ENCODE results near the gene MARS1. TPM values are rescaled to one million over a fixed set of nuclear protein-coding genes. Genes with fewer than 3 reads are reported as not detected.
A peak's percentile ranks its signal among the peaks of the same experiment; 100 is the strongest.

The MARS1 gene
- total and polyA plus RNA-seq, 7 donors = 41.2 to 97.4 (median 83.6) TPM

DNA sequence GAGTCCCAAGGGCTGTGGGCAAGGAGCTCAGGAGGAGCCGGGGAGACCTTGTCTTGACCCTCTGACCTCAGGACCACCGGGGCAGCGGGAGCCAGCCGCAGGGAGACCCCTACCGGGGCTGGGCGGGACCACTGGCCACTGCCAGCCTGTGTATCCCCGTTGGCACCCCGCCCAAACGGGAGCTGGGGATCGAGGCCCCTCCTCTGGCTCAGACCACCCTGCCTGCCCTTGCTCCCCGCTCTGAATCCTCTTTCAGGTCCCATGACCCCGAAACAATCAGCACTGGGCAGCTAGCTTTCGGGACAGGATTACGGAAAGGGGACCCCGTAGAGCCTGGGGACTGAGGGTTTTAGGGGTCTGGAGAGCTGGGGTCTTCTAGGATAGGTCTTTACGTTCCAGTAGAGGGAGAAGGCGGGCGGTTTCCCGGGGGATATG, 27.0 kb upstream of the MARS1 start:
- ATAC-seq = no peak
- Histone ChIP-seq H3K27me3 (ENCODE audit: insufficient read depth in 3 of 3, low read length in 2 of 3) (peaks cover 0 to 8% (median 6%) of the 10 kb centered on the region in 3 donors), H3K9me3 (no peaks in the 10 kb centered on the region), H3K36me3 (ENCODE audit: insufficient read depth in 1 of 2, low read depth in 1 of 2) (no peaks in the 10 kb centered on the region), H3K4me3 (peak overlapping the region; percentile 77), H3K4me1 (peaks cover 25% of the 10 kb centered on the region), H3K27ac (no peak overlapping the region)
- TF ChIP-seq, protein P1, sequence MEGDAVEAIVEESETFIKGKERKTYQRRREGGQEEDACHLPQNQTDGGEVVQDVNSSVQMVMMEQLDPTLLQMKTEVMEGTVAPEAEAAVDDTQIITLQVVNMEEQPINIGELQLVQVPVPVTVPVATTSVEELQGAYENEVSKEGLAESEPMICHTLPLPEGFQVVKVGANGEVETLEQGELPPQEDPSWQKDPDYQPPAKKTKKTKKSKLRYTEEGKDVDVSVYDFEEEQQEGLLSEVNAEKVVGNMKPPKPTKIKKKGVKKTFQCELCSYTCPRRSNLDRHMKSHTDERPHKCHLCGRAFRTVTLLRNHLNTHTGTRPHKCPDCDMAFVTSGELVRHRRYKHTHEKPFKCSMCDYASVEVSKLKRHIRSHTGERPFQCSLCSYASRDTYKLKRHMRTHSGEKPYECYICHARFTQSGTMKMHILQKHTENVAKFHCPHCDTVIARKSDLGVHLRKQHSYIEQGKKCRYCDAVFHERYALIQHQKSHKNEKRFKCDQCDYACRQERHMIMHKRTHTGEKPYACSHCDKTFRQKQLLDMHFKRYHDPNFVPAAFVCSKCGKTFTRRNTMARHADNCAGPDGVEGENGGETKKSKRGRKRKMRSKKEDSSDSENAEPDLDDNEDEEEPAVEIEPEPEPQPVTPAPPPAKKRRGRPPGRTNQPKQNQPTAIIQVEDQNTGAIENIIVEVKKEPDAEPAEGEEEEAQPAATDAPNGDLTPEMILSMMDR (IDR thresholded peaks at IDR 0.05) = no peak
- no peak for DNase-seq
- WGBS, 3 donors = 3 to 4% (median 4%) methylated on average over 18 to 19 of the region's 19 CpGs
- intact Hi-C loops (cut with DNase I) = loop anchor here (5.0 to 10.0 kb wide), 3 partner anchors 161 to 246 kb away; partner anchors contain the start of gene NXPH4 (in 1 of the 2)

DNA sequence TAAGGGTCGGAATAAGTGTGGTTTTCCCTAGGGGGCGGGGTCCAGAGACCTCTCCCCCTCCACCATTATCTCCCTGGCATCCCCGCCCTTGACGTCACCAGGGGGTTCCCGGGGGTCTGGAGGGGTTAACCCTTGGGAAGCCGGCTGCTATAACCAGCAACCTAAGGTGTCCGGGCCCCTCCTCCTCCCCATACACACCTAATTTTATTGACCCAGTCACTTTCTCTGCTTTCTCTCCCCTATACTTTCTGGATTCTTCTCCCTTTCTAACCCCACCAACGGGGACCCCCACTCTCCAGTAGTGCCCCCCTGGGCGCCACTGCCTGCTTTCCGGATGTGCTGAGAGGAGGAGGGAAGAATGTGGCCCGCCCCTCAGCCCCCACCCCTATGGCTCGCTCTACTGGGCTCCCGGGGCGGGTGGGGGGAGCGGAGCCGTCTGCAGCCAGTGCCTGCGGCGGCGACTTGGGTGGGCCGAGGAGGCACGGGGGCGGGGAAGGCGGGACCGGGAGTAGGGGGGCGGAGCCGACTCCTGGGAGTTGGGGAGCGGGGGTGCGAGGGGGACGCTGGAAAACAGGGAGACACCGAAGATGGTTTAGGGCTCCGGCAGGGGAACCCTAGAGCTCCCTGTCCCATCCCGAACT, 26.5 kb upstream of the MARS1 start:
- Histone ChIP-seq H3K4me1 (peaks cover 20% of the 10 kb centered on the region), H3K4me3 (peak overlapping the region; percentile 77), H3K27ac (no peak overlapping the region), H3K27me3 (ENCODE audit: insufficient read depth in 3 of 3, low read length in 2 of 3) (peaks cover 0 to 8% (median 6%) of the 10 kb centered on the region in 3 donors), H3K36me3 (ENCODE audit: insufficient read depth in 1 of 2, low read depth in 1 of 2) (no peaks in the 10 kb centered on the region), H3K9me3 (no peaks in the 10 kb centered on the region)
- peak in 1 of 4 donors; percentile 35 for ATAC-seq
- TF ChIP-seq, protein P1 (IDR thresholded peaks at IDR 0.05) = no peak
- WGBS, 3 donors = 1 to 2% (median 1%) methylated on average over 29 to 32 of the region's 32 CpGs
- DNase-seq = peak; percentile 58 to 73
- intact Hi-C loops (cut with DNase I) = loop anchor here (5.0 to 10.0 kb wide), 3 partner anchors 161 to 247 kb away; partner anchors contain the start of gene NXPH4 (in 1 of the 2)

DNA sequence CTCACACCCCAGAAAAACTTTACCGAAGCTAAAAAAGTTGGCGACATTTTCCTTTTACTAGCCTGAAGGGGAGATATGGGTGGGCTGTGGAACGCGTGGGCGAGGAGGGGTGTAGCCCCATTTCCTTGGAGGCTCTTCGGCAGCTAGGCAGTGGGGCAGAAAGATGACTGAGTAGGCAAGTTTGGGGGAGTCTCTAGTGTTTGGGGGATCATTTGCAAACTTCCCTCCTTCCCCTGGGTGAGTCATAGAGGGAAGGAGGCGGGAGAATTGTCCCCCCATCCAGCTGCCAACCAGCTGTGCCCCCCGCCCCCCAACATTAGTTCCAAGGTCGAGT, 26.0 kb upstream of the MARS1 start:
- Histone ChIP-seq H3K4me1 (peaks cover 20% of the 10 kb centered on the region), H3K9me3 (no peaks in the 10 kb centered on the region), H3K4me3 (peak overlapping the region; percentile 77), H3K36me3 (ENCODE audit: insufficient read depth in 1 of 2, low read depth in 1 of 2) (no peaks in the 10 kb centered on the region), H3K27me3 (ENCODE audit: insufficient read depth in 3 of 3, low read length in 2 of 3) (peaks cover 0 to 8% (median 6%) of the 10 kb centered on the region in 3 donors), H3K27ac (peak overlapping the region; percentile 72)
- intact Hi-C loops (cut with DNase I) = loop anchor here (5.0 to 10.0 kb wide), 3 partner anchors 160 to 247 kb away; partner anchors contain the start of gene NXPH4 (in 1 of the 2)
- 0% methylated on average over 6 to 9 of the region's 9 CpGs for WGBS, 3 donors
- DNase-seq = no peak
- TF ChIP-seq, protein P1 (IDR thresholded peaks at IDR 0.05) = no peak
- peak in 1 of 4 donors; percentile 1 for ATAC-seq

DNA sequence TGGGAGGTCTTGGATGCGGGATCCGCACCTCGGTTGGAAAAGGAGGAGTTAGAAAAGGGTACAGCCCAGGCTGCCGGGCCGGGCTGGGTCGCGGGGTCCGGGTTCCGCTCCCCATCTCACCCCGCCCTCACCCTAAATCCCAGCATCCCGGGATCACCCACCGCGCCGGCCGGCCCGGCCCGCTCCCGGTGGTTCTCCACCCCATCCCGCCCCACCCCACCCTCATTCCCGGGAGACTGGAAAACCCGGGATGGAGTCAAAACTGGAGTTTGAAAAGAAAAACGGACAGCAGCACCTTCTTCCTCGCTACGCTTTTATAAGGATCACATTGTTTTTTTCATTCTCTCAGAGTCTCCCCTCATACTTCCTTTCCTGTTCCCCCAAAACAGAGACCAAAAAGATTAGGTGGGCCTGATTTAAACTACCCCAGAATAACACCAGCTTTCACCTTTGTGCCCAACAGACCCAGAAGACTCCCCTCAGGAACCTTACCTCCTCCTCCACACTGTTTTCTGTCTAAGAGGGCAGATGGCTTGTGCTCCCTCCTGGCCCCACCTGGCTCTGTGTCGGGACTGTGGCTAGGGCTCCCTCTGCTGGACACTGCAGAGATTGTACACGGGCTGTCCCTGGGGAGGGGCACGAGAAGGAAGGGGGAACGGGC, 25.5 kb upstream of the MARS1 start:
- ATAC-seq = peak; percentile 81 to 86 (median 84)
- 0 to 1% (median 1%) methylated on average over 20 to 28 of the region's 28 CpGs for WGBS, 3 donors
- peak; percentile 87 to 91 for DNase-seq
- intact Hi-C loops (cut with DNase I) = loop anchor here (5.0 to 10.0 kb wide), 3 partner anchors 160 to 248 kb away; partner anchors contain the start of gene NXPH4 (in 1 of the 2)
- TF ChIP-seq, protein P1 (IDR thresholded peaks at IDR 0.05) = peak; percentile 85
- no peaks in the 10 kb centered on the region for H3K36me3 ChIP-seq (ENCODE audit: insufficient read depth in 1 of 2, low read depth in 1 of 2)
- H3K9me3 ChIP-seq = no peaks in the 10 kb centered on the region
- H3K27ac ChIP-seq = peak overlapping the region; percentile 72
- peak overlapping the region; percentile 77 for H3K4me3 ChIP-seq
- peaks cover 20% of the 10 kb centered on the region for H3K4me1 ChIP-seq
- H3K27me3 ChIP-seq (ENCODE audit: insufficient read depth in 3 of 3, low read length in 2 of 3) = peaks cover 0 to 8% (median 6%) of the 10 kb centered on the region in 3 donors

All from psoas muscle (tissue), 8 donors.